ENCODE data around the gene ELANE.

Gene ELANE

GRCh38 chr19:852136-853013, at the start of gene ELANE:
Gene ELANE, plus strand, starts transcription at chr19:852303. Its CDS starts 26 bp downstream, at chr19:852329.
- no peak for TF ChIP-seq CTCF (IDR thresholded peaks at IDR 0.05; ENCODE audit: borderline replicate concordance, insufficient read depth, low read depth, low read length)
- H3K4me3 ChIP-seq (ENCODE audit: low read depth, low read length) = no peak within 1 kb of the TSS

GRCh38 chr19:802498-803098, 49.5 kb upstream of the ELANE start:
- no peak for TF ChIP-seq CTCF (IDR thresholded peaks at IDR 0.05; ENCODE audit: borderline replicate concordance, insufficient read depth, low read depth, low read length)
- H3K4me3 ChIP-seq (ENCODE audit: low read depth, low read length) = no peak overlapping the region

- H3K4me3 ChIP-seq (ENCODE audit: low read depth, low read length) = no peak overlapping the region
- no peak for TF ChIP-seq CTCF (IDR thresholded peaks at IDR 0.05; ENCODE audit: borderline replicate concordance, insufficient read depth, low read depth, low read length)
Observed at GRCh38 chr19:803099-803561, 49.0 kb upstream of the ELANE start.

- H3K4me3 ChIP-seq (ENCODE audit: low read depth, low read length) = no peak overlapping the region
- no peak for TF ChIP-seq CTCF (IDR thresholded peaks at IDR 0.05; ENCODE audit: borderline replicate concordance, insufficient read depth, low read depth, low read length)
Observed at GRCh38 chr19:803686-804418, 48.3 kb upstream of the ELANE start.

GRCh38 chr19:804419-805165, 47.5 kb upstream of the ELANE start:
- TF ChIP-seq CTCF (IDR thresholded peaks at IDR 0.05; ENCODE audit: borderline replicate concordance, insufficient read depth, low read depth, low read length) = no peak
- no peak overlapping the region for H3K4me3 ChIP-seq (ENCODE audit: low read depth, low read length)

- TF ChIP-seq CTCF (IDR thresholded peaks at IDR 0.05; ENCODE audit: borderline replicate concordance, insufficient read depth, low read depth, low read length) = no peak
Observed at GRCh38 chr19:805166-805551, 46.9 kb upstream of the ELANE start.

More at GRCh38 chr19:805166-805551, 46.9 kb upstream of the ELANE start:
- H3K4me3 ChIP-seq (ENCODE audit: low read depth, low read length) = no peak overlapping the region
